GM12878 (cell line): Measurements from ENCODE around the gene FGGY.

ENCODE experiments used
- DPF2 ChIP-seq: fragments of 450-650 bp; IDR thresholded peaks from 2 replicates; pipeline ENCODE4 v1.6.1; 2017; ENCODE audit warnings: mild to moderate bottlenecking
- EP300 ChIP-seq, 2 experiments: fragments of 150-350 bp in 1 of 2; IDR thresholded peaks; 2 replicates each; pipeline ENCODE4 v1.6.1; 2011 to 2012; ENCODE audit warnings: low read depth in 2 of 2, low read length in 2 of 2, borderline replicate concordance in 1 of 2, improper control_type of control experiment in 1 of 2, inconsistent platforms in 1 of 2; ENCODE audit not compliant: control insufficient read depth in 1 of 2
- ESRRA ChIP-seq: IDR thresholded peaks from 2 replicates; pipeline ENCODE4 v1.6.1; 2012; ENCODE audit warnings: mild to moderate bottlenecking, low read length, improper control_type of control experiment
- JUNB ChIP-seq: IDR thresholded peaks from 2 replicates; pipeline ENCODE4 v1.6.1; 2016; ENCODE audit warnings: antibody characterized with exemption, mild to moderate bottlenecking
- MXI1 ChIP-seq: fragments of 150-350 bp; IDR thresholded peaks from 2 replicates; pipeline ENCODE4 v1.6.1; 2011; ENCODE audit warnings: low read depth, mild to moderate bottlenecking, inconsistent platforms, low read length, improper control_type of control experiment
- NFYA ChIP-seq: IDR thresholded peaks from 2 replicates; pipeline ENCODE4 v1.6.1; 2011; ENCODE audit warnings: low read depth, mild to moderate bottlenecking, low read length, improper control_type of control experiment, borderline replicate concordance
- POLR2A ChIP-seq: IDR thresholded peaks from 2 replicates; pipeline ENCODE4 v1.6.1; 2011; ENCODE audit warnings: low read depth, mild to moderate bottlenecking, low read length
- RELA ChIP-seq: fragments of 450-650 bp; IDR thresholded peaks from 2 replicates; pipeline ENCODE4 v1.8.0; 2014; ENCODE audit warnings: borderline replicate concordance; ENCODE audit not compliant: partially characterized antibody
- ZZZ3 ChIP-seq: IDR thresholded peaks from 2 replicates; pipeline ENCODE4 v1.6.1; 2011; ENCODE audit warnings: low read depth; ENCODE audit not compliant: control insufficient read depth, insufficient read length
- TF ChIP-seq, protein P1 (sequence below), 3 experiments: IDR thresholded peaks in 2 of 3; conservative IDR thresholded peaks in 1 of 3; 2 replicates each; pipeline ENCODE4 v1.5.1; 2011; ENCODE audit warnings: low read depth in 3 of 3, low read length in 3 of 3, mild to moderate bottlenecking in 3 of 3, control low read depth in 2 of 3, moderate library complexity in 2 of 3, inconsistent platforms in 1 of 3, mixed read lengths in 1 of 3; ENCODE audit not compliant: control insufficient read depth in 2 of 3, insufficient read depth in 1 of 3; ENCODE audit errors: extremely low read depth in 1 of 3
- TF ChIP-seq, protein P2 (sequence below): IDR thresholded peaks from 2 replicates; pipeline ENCODE4 v1.6.1; 2012; ENCODE audit warnings: low read depth, low read length, improper control_type of control experiment

DNA sequence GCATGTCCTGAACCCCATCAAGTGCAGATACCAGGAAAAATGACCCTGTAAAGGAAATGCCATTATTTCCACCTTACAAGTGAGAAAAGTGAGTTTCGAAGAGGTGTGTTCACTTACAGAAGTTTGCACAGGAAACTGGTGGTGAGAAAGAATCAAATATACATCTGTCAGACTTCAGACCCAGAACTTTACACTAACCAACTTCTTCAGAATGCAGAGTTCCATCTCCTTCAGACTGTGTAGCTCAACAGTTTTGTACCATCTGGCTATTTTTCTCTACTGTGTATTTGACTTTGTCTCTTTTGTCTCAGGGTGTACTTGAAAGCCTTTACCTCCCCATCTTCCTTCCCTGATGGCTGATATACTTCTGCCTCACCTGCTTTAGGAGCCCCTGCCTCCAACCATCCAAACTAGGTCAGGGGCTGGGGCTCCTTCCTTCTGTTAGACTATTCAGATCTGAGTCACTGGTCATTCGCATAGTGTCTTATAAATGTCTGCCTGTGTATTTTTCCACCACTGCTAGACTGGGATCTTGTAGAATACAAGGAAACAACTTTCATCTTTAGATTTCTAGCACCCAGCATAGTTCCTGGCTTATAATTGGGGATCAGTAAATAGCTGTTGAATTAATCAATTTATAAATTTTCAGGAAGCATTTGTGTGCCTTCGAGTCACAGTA, 247.9 kb downstream of the FGGY start:
- TF ChIP-seq DPF2 (no peak), ESRRA (no peak), NFYA (no peak), POLR2A (no peak), RELA (no peak), ZZZ3 (no peak), MXI1 (no peak), JUNB (no peak), EP300 (IDR thresholded peaks at IDR 0.05; ENCODE audit: borderline replicate concordance in 1 of 2, control insufficient read depth in 1 of 2, low read depth in 2 of 2, low read length in 2 of 2) (no peak)
- TF ChIP-seq, protein P1, sequence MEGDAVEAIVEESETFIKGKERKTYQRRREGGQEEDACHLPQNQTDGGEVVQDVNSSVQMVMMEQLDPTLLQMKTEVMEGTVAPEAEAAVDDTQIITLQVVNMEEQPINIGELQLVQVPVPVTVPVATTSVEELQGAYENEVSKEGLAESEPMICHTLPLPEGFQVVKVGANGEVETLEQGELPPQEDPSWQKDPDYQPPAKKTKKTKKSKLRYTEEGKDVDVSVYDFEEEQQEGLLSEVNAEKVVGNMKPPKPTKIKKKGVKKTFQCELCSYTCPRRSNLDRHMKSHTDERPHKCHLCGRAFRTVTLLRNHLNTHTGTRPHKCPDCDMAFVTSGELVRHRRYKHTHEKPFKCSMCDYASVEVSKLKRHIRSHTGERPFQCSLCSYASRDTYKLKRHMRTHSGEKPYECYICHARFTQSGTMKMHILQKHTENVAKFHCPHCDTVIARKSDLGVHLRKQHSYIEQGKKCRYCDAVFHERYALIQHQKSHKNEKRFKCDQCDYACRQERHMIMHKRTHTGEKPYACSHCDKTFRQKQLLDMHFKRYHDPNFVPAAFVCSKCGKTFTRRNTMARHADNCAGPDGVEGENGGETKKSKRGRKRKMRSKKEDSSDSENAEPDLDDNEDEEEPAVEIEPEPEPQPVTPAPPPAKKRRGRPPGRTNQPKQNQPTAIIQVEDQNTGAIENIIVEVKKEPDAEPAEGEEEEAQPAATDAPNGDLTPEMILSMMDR (IDR thresholded peaks at IDR 0.05 in 2 of 3, conservative IDR thresholded peaks at IDR 0.05 in 1 of 3; ENCODE audit: control insufficient read depth in 2 of 3, extremely low read depth in 1 of 3, insufficient read depth in 1 of 3, low read depth in 3 of 3, low read length in 3 of 3), result no peak
- TF ChIP-seq, protein P2, sequence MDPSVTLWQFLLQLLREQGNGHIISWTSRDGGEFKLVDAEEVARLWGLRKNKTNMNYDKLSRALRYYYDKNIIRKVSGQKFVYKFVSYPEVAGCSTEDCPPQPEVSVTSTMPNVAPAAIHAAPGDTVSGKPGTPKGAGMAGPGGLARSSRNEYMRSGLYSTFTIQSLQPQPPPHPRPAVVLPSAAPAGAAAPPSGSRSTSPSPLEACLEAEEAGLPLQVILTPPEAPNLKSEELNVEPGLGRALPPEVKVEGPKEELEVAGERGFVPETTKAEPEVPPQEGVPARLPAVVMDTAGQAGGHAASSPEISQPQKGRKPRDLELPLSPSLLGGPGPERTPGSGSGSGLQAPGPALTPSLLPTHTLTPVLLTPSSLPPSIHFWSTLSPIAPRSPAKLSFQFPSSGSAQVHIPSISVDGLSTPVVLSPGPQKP, result no peak
